GM18519 (cell line): ENCODE results near the gene IFNA17.
"Not testable (repeated sequence)": the region's sequence is repeated elsewhere in the genome, so short reads cannot be mapped to it uniquely, and the experiment has no call there.

ENCODE experiments used
- ATAC-seq: cut with Tn5 transposase; IDR thresholded peaks from one replicate; pipeline ENCODE4 v1.9.1; 2021; ENCODE audit warnings: mild to moderate bottlenecking, moderate library complexity; ENCODE audit not compliant: unreplicated experiment, low FRiP score

IFNA17 gene

DNA sequence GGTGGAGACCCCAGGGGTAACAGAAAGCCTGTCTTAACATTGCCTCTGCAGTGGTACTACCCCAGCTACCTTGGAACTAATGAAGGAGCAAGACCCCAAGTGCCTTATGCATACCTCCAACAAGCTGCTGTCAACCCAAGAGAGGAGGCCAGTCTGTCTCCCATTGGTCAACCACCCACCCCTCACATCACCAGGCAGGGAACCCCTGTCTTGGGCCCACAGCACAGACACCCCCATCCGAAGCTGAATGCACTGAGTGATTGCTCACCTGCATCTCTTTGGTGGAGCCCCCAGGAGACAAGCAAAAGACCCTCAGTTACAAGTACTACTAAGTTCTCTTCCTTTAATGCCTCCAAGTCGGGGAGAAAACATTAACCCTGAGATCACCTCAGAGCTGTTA, 15.9 kb downstream of the IFNA17 start:
- not testable (repeated sequence) for ATAC-seq

GRCh38 chr9:21210782-21211181, 17.2 kb downstream of the IFNA17 start:
- ATAC-seq, result not testable (repeated sequence)

DNA sequence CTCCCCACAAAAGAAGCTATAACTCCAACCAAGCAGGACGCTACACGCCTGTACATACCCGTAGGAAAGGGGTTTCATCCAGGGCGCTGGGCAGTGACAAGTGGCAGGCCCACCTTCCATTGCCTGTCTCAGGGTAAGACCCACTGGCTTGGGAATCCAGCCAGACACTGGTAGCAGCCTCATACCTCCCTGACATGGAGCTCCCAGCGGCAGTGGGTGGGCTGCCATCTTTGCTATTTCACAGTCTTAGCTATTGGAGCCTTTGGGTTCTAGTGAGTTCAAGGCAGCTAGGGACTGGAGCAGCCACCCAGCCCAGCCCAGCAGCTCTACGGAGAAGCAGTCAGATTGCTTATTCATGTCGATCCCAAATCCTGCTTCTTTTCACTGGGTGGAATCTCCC, 17.7 kb downstream of the IFNA17 start:
- ATAC-seq, result no peak

- not testable (repeated sequence) for ATAC-seq
Observed at GRCh38 chr9:21207043-21207442, 21.0 kb downstream of the IFNA17 start, which contains the start of gene IFNA10. TSS of gene IFNA10 (minus strand) at chr9:21207143. CDS start at chr9:21207097, 46 bp downstream.

- no peak for ATAC-seq
Observed at GRCh38 chr9:21205204-21205603, 22.8 kb downstream of the IFNA17 start.

DNA sequence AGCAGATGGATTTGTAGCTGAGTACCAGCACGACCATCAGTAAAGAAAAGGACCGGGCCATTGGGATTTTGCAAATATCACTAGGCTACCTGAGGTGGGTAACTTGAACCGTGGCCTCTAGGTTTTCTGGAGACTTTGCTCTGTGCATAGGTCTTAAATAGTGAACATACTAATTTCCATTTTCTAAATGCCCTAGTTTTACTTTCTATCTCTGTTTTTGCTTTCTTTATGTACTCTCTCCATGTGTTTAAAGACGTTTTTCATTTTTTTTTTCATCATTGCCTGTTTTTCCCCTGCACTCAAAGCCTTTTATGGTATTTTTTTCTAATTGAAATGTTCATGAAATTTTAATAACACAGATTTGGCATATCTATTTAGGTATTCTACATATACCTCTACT, 25.9 kb downstream of the IFNA17 start, which contains the start of gene IFNA7:
Gene IFNA7 (minus strand): TSS at position 101 of the 400 bp plus-strand sequence. CDS start 40 bp downstream, at position 61.
- not testable (repeated sequence) for ATAC-seq

DNA sequence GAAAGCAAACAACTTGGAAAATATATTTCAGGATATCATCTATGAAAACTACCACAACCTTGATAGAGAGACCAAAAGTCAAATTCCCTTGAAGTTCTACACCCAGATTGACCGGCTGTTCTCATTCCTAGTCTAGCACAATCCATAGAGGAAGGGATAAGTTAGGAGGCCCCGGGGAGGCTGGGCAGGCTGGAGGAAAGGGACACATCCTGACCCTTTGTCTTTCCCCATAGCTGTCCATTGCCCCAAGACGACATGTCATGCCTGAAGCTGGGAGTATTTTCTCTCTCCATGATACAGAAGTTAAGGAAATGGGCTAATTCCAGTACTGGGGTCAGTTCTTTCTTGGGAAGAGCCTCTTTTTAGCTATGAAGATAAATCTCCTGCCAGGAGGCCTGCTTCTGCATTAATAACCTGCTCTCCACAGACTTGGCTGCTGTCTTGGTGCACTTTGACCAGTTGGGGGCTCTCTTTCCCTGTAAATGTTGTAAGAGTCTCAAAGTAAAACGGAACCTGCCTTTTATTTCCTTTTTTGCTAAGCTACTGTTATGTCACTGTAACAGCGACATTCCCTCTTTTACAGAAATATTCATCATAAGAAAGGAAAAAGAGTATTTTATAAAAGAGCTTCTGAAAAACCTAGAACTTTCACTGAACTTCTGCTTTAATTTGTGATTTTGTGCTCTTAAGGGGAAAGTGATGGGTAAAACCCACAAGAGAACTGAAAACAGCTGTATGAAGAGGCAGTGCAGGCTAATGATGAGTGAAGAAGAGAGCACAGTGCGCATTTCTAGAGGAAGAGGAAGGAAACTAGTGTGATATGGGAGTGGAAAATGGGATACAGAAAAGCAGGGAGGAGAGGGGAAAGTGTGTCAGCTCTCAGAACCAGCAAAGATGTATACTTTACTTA, 32.9 kb downstream of the IFNA17 start:
- ATAC-seq, result peak; percentile 82

- ATAC-seq, result not testable (repeated sequence)
Observed at GRCh38 chr9:21187487-21187886, 40.5 kb downstream of the IFNA17 start, which contains the start of gene IFNA4. TSS of gene IFNA4 (minus strand) at chr9:21187587. CDS start at chr9:21187531, 56 bp downstream.

DNA sequence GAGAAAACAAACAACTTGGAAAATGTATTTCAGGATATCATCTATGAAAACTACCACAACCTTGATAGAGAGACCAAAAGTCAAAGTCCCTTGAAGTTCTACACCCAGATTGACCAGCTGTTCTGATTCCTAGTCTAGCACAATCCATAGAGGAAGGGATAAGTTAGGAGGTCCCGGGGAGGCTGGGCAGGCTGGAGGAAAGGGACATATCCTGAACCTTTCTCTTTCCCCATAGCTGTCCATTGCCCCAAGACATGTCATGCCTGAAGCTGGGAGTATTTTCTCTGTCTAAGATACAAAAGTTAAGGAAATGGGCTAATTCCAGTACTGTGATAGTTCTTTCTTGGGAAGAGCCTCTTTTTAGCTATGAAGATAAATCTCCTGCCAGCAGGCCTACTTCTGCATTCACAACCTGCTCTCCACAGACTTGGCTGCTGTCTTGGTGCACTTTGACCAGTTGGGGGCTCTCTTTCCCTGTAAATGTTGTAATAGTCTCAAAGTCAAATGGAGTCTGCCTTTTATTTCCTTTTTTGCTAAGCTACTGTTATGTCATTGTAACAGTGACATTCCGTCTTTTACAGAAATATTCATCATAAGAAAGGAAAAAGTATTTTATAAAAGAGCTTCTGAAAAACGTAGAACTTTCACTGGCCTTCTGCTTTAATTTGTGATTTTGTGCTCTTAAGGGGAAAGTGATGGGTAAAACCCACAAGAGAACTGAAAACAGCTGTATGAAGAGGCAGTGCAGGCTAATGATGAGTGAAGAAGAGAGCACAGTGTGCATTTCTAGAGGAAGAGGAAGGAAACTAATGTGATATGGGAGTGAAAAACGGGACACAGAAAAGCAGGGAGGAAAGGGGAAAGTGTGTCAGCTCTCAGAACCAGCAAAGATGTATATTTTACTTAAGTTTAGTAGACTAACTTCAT, 44.9 kb downstream of the IFNA17 start:
- ATAC-seq, result peak; percentile 94
